HG03558 (cell line): ENCODE data around the gene GOLPH3L.
"Not testable (repeated sequence)": the region's sequence is repeated elsewhere in the genome, so short reads cannot be mapped to it uniquely, and the experiment has no call there.

Source experiments
- ATAC-seq: cut with Tn5 transposase; IDR thresholded peaks from one replicate; pipeline ENCODE4 v1.9.1; 2021; ENCODE audit warnings: moderate number of reproducible peaks; ENCODE audit not compliant: unreplicated experiment; ENCODE audit errors: extremely low read depth

The GOLPH3L gene

DNA sequence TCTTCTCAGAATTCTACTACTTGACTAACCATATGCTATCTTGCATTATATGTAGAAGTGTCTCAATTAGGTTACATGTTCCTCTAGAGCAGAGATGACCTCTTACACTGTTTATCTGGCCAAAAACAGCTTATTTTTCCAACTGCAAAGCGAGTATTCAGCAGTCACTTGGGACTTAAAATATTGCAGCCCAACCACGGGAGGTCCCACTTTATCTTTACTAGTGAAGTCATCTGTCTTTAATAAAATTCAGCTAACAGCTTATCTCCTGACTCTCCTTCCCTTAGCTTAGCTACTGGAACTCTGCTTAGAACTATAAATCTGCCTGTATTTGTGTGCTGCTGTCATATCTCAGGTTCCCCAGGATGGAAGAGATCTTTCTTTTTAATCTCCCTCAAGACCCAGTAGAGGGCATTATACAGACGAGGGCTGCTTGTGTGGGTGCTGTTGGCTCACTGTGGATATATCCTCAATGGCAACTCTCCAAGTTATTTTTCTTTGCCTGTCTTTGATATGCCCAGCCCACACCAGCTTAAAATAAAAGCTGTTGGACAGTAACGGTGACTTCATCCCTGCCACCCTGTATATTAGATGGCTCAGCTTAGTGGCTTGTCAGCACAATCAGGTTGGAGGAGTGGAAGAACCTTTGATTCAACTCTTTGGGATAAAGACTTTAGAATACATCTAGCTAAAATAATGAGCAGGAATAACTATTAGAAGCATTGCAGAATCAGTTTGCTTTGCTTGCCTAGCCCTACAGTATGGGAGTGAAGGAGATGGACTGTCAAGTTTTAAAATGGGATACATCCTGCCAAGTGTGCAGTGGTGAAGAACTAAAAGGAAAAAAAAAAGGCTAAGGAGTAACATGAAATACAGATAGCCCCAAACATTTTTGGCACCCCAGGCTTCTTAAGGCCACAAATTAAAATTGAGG is 77.1 kb downstream of the GOLPH3L start:
- no peak for ATAC-seq

DNA sequence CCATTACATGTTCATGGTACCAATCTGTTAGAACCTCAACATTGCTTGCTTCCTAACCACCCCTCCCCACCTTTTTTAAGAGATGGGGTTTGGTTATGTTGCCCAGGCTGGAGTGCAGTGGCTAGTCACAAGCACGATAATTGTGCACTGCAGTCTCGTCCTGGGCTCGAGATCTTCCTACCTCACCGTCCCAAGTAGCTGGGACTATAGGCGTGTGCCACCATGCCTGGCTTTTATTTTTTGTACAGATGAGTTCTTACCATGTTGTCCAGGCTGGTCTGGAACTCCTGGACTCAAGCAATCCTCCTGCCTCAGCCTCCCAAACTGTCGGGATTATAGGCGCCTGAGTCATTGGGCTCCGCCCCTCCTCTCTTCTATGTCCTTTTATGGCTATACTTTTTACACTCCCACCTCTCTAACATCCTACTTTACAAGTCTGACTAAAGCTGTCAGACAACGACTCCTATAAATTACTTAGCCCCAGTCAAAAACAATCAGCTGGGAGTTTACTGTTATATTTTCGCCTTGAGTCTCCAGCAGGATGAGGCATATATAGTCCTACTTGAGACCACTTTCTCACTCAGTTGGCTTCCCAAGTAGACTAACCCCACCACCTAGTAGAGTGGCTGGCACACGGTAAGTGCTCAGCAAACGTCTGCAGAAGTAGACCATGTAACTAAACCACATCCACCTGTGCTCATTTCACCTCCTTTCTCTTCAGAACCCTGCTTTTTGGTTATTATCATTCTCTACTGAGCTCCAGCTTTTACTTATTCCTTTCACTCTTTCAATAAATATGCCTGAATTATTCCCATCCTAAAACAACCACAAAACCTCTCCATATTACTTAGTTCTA is 81.4 kb downstream of the GOLPH3L start:
- ATAC-seq: no peak

- no peak for ATAC-seq
These were observed 83.7 kb downstream of the GOLPH3L start for GRCh38 chr1:150613061-150613920.

- ATAC-seq: no peak
These were observed 85.0 kb downstream of the GOLPH3L start for GRCh38 chr1:150612014-150612345.

- ATAC-seq: no peak
These were observed 86.4 kb downstream of the GOLPH3L start for GRCh38 chr1:150610576-150610975.

- no peak for ATAC-seq
These were observed 87.2 kb downstream of the GOLPH3L start for GRCh38 chr1:150609732-150610131.

DNA sequence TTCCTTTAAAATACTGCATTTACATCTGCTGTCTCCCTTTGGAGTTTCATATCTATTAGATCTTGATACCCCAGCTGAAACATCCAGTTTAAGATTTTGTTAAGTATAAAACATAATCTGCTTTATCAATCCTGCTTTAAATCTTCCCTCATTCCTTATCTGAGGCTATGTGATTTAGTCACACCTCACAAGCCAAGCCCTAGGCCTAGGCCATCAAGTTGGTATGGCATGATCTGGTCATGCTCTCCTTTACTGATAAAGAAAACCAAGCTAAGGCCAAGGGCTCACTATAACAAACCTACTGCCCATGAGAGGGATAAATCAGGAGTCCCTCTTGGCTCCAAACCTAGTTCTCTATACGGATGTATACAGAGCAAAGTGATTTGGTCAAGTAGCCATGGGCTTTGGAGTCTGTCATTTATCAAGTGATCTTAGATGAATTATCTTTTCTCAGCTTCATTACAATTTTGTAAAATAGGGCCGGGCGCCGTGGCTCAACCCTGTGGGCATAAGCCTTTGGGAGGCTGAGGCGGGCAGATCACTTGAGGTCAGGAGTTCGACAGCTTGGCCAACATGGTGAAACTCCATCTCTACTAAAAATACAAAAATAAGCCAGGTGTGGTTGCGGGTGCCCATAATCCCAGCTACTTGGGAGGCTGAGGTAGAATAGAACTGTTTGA is 90.4 kb downstream of the GOLPH3L start:
- ATAC-seq: no peak

GRCh38 chr1:150605451-150605731 is 91.6 kb downstream of the GOLPH3L start:
- not testable (repeated sequence) for ATAC-seq

DNA sequence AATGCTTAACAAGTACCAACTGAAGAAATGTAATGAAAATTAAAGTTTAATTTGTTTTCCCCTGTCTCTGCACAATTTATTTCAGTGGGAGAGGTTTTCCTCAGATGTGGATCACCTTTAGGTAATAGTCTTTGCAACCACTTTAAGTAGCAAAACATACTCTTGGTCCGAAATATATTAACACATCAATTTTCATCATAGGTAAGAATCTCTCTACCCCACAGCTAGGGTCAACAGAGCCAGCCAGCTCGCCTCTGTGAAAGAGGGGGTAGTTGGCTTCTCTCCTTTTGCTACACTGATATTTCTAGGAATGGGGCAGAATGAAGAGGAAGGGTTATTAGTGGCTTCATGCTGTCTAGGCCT is 92.7 kb downstream of the GOLPH3L start:
- ATAC-seq: no peak

GRCh38 chr1:150603711-150604110 is 93.2 kb downstream of the GOLPH3L start:
- ATAC-seq: no peak

DNA sequence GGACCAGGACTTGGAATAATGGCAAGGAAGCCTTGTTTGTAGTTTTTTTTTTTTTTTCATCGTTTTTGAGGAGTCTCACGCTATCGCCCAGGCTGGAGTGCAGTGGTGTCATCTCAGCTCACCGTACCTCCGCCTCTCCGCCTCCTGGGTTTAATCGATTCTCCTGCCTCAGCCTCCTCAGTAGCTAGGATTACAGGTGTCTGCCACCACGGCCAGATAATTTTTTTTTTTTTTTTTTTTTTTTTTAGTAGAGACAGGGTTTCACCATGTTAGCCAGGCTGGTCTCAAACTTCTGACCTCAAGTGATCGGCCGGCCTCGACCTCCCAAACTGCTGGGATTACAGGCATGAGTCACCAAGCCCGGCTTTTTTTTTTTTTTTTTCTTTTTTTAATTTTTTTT is 94.6 kb downstream of the GOLPH3L start:
- not testable (repeated sequence) for ATAC-seq

- no peak for ATAC-seq
These were observed 95.4 kb downstream of the GOLPH3L start for GRCh38 chr1:150601540-150601939.

DNA sequence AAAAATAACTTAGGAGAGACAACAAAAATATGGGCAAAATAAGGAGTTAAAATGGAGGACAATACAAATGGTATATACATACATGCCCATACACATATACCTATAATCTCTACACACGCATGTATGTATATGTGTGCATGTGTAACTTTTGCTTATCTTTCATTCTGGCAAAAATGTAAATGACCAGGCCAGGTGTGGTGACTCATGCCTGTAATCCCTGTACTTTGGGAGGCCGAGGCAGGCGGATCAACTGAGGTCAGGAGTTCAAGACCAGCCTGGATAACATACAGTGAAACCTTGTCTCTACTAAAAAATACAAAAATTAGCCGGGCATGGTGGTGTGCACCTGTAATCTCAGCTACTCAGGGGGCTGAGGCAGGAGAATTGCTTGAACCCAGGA is 98.6 kb downstream of the GOLPH3L start:
- ATAC-seq: not testable (repeated sequence)

GRCh38 chr1:150596976-150597375 is 100.0 kb downstream of the GOLPH3L start:
- ATAC-seq: no peak
